OCI-M2 (cell line): ENCODE measurements around the gene RINL.

Experiments used
- DNase-seq: peaks from one replicate; lab custom pipeline; 2025; ENCODE audit not compliant: unreplicated experiment; lab: John Stamatoyannopoulos, UW

Gene RINL

DNA sequence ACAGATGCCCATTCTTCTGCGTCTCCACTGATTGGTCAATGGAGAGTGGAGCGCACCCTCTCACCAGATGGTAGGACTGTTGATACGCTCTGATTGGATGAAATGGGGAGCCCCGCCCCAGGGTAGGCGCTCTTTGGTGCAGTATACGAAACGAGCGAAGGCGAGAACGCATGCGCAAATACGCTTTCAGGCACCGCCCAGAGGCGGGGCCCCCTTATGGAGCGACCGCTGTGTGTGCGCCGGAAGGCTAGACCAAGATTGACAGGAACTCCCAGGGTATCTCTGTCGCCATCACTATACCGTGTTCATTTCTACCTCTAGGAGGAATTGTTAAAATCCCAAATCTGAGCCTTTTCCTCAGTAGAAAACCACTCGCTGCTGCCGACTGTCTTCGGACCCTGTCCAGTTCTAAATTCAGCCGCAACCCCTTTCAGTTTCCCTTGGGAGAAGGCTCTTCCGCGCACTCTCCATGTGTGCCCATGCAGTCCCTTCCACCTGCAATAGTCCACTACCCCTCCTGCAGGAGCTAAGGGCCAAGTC, 27.6 kb downstream of the RINL start:
- no peak for DNase-seq

DNA sequence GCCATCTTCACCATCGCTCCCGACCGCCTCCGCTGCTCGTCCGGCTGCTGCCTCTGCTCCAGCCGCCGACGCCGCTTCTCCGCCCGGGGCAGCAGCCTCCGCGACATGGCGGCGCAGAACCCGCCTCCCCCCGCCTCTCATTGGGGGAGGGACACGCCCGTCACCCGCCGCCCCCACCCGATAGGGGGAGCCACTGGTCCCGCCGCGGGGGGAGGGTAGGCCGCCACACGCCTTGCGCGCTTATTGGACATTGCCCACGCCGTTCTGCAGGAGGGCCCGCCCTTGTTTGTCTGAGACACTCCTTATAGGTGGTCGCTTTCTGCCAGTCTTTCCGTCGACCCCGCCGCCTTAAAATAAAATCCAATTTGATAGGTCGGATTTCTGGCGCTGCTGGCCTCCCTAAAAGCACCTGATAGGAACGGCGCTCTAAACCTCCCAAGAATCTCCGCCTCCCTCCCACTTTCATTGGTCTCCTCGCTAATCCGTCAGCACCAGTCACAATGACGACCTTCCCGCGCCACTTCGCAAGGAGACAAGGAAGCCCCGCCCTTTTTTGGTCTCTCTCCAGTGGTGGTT, 28.1 kb downstream of the RINL start, which contains the start of gene HNRNPL:
Gene HNRNPL (minus strand): TSS at position 127 of the 576 bp plus-strand sequence. CDS start 20 bp downstream, at position 107.
- peak; percentile 100 for DNase-seq

GRCh38 chr19:38849147-38849859, 28.8 kb downstream of the RINL start:
- peak; percentile 97 for DNase-seq

GRCh38 chr19:38848299-38849146, 29.6 kb downstream of the RINL start:
- no peak for DNase-seq

DNA sequence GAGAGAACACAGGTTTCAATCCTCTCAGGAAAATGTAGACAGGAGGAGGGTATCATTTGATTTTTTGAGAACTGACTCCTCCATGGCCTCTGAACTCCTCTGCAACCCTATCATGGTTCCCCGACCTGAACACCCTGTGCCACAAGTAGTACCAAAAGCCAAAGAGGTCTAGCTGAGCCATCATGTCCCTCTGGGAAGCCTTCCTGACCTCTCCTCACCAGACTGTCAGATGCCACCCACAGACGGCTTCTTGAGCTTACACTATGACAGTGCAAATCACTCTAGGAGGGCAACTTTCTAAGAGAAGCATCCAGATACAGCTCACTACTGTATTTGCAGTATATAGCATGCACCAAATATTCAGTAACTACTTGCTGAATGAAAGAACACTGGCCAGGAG, 32.0 kb downstream of the RINL start:
- DNase-seq = no peak

DNA sequence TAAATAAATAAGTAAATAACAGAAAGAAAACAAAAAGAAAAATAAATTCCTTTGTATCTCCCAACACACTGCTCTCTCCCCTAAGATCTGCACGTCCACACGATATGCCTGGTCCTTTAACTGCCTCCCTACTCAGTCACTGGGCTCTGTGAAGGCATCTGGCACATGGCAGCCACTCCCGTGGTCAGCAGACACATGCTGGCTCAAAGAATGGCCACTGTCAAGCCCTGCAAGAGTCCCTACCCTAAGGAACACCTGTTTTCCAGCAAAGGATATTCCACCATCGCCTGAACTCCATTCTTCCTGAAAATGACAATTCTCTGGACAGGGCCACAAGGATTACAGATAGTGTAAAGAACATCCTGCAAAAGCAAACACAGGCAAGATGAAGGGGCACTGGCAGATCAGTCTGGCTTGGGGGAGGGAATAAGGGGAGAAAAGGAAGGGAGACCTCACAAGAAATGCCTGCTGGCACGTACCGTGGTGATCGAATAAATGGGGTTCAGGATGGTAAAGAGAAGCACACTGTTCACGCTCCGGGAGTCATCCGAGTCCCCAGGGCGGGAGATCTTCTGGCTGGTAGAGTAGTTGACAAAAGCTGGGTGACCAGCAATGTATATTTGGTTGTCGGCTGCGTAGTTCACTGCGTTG, 32.6 kb downstream of the RINL start:
- DNase-seq = no peak

DNA sequence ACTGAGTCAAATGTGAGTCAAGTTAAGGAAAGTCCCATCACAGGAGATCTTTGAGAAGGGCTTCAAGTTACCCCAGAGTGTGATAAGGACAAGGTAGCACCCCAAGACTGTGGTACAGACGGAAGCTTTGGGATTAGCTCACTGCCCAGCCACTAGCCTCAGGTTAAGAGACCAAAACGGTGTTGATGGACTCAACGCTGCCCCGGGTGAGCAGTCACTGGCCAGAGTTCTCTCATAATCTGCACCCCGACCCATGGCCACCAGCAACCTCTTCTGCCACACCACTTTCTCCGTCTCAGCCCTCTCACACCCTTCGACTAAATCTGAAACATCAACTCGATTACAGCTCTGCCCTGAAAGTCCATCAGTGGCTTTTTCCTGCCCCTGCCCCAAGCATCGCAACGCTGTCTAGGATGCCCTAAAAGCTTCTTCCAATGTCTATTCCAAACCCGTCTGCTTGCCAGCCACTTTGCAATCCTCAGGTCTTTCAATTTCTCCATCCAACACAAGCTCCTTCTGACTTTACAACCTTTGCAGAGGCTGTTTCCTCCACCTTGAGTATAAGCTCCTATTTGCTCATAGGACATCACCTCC, 33.9 kb downstream of the RINL start:
- no peak for DNase-seq

- no peak for DNase-seq
Observed at GRCh38 chr19:38843175-38843758, 34.8 kb downstream of the RINL start.

DNA sequence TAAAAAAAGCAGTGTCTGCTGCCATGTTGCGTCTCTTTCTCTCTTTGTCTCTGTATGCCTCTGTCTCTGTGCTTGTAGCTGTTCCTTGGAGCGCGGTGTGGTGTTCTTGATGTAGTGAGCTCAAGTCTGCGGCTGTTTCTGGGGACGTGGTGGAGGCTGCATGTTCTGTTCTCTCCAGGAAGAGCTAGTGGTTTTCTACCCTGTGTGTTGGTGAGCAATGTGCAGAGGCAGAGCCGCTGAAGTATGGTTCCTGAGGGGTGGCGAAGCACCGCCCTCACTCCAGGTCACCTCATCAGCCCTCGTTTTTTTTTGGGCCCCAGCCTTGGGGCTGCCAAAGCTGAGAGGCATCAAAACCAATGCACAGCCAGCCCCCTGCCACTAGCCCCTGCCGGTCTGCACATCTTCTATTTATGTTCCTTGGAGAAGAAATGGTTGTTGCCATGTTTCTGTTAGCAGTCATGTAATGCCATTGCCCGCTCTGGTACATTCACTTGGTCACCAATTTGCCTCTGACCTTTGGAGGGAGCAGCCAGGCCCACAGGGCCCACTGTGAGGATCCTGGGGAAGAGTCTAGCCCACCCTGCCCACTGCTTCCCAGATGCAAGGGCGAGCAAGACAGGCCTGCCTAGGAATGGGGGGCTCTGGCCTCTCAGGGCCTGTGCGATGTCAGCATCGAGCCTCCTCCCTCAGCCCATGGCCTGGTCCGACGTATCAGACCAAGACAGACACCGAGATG, 35.5 kb downstream of the RINL start:
- DNase-seq = no peak

DNA sequence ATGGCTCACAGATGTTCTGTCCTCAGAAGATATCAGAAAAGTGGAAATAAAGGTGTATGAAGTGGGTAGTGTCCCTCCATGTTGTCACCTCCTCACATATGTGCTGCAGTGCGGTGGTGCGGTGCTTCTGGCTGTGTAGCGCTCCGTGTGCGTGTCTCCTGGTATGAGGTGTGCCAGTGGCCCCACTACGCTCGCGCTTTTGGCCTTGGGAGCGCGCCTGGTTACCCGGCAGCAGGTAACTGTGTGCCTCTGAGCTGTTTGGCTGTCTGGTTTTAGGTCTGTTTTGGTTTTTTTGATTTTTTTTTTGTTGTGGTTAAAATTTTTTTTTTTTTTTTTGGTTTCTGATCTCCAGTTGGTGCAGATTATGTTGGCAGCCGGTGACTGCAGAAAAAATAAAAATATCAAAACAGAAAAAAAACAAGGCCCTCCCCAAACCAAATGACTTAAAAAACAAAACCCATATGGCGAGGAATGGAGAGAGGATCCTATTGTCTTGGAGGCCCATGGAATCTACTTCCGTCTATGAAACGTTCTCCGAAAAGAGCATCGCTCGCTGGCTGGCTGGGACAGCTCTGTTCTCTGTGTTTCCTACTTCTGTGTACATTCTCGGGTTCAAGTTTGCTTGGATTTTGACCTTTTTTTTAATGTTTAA, 36.2 kb downstream of the RINL start:
- DNase-seq = no peak

- no peak for DNase-seq
Observed at GRCh38 chr19:38841180-38841766, 36.8 kb downstream of the RINL start.

DNA sequence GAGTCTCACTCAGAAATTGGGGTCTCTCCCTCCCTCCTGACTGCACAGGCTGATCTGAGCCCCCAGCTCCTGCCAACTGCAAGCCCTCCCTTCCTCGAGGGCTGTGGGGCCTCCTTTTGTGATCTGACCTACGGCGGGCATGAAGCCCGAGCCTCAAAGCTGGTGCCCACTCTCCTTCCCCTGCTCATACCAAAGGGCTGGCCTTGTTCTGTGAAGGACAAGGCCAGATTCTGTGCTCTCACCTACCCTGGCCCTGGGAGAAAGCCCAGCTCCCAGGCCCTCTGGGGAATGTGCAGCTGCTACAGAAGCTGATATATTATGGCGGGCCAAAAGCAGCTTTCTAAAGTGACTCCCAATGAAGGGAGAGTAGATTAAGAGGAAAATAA, 37.5 kb downstream of the RINL start:
- DNase-seq = no peak

DNA sequence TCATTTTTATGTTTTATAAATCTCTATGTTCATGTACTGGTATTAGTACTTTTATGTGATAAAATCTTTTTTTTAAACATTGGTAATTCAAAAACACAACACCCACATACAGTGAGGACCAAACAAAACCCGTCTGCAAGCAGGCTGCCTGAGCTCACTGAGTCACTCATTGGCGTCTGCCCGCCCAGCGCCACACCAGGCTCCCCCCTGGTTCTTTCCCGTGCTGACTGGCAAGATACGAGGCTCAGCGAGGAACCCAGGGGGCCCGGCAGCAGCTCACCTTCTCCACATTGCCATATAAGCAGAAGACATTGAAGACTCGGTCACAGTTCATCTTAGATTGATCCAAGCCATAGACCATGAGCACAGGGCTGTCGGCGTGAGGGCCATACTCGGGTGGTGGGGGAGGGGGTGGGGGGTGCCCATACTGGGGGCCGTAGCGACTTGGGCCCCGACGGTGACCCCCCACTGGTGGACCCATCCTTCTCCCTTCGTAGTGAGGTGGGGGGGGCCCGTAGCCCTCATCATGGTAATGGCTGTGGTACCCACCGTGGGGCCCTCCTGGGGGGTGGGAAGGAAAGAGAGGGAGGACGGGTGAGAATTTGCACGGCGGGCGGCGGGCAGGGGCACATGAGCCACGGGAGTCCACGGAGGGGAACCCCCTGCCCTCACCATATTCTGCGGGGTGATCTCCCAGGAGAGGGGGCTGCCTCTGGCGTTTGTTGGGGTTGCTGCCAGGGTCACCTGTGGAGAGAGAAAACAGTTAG, 38.1 kb downstream of the RINL start:
- DNase-seq = no peak

GRCh38 chr19:38838986-38839761, 38.9 kb downstream of the RINL start:
- DNase-seq = no peak

GRCh38 chr19:38838208-38838985, 39.7 kb downstream of the RINL start:
- no peak for DNase-seq

- DNase-seq = no peak
Observed at GRCh38 chr19:38837656-38838121, 40.4 kb downstream of the RINL start.
